Glomerular visceral epithelial cell (primary cell): ENCODE measurements around the gene WDR43.
"Not testable (repeated sequence)": the region's sequence is repeated elsewhere in the genome, so short reads cannot be mapped to it uniquely, and the experiment has no call there.

Experiments used
- DNase-seq: peaks from one replicate; pipeline ENCODE4 v3.0.0-alpha.2; 2016; ENCODE audit errors: extremely low spot score

The WDR43 gene

GRCh38 chr2:28962505-28962904 lies 68.0 kb downstream of the WDR43 start:
- DNase-seq: no peak

GRCh38 chr2:28970464-28971160 lies 76.1 kb downstream of the WDR43 start:
- DNase-seq: no peak

DNA sequence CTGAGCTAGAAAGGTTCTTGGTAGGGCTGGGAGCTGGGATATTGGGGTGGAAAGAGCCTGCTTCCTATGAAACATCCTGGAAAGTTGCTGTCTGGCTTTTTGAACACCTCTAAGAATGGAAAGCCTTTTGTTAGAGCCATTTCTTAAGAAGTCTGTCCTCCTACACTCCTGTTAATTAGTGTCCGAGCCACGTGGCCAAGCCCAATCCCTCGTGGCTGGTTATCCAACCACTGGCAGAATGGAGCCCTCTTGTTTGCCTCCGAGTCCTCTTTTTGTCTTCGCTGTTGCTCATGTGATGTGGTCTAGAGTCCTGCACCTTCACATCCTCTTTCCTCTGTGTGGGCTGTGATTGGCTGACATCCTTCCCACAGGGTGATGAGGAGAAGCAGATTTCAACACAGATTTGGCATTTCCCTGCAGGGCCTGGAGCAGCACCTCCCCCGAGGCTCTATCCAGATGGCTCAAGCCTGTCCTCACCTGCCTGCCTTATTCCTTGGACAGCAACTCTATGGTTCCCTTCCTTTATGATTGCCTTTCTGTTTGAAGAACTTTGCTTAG lies 78.4 kb downstream of the WDR43 start:
- no peak for DNase-seq

DNA sequence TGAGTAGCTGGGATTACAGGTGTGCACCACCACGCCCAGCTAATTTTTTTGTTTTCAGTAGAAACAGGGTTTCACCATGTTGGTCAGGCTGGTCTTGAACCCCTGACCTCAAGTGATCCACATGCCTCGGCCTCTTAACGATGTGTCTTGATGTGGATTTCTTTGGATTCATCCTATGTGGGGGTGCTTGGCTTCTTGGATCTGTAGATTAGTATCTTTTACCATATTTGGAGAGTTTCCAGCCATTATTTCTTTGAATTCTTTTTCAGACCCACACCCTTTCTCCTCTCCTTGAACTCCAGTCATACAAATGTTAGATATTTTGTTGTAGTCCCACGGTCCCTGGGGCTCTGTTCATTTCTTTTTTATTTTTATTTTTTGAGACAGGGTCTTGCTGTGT lies 79.8 kb downstream of the WDR43 start:
- DNase-seq: no peak

GRCh38 chr2:28975671-28976070 lies 81.2 kb downstream of the WDR43 start:
- DNase-seq: no peak

DNA sequence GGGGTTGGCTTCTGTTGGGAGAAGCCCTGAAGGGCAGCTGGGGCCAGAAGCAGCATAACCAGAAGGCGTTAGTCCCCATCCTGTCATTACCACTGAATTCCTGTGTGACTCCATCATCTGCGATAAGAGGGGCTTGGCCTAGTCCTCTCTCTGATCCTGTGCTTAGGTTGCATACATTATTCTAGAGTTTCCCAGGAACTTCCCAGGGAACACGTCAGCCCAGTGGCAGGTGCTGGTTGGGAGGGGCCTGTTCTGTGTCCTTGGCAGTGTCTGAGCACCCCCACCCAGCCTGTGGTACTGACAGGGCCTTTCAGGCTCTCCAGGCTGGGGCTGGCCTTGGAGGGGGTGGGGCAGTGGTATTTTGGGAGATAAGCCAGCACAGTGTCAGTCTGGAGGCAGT lies 82.1 kb downstream of the WDR43 start:
- DNase-seq: peak; percentile 71

DNA sequence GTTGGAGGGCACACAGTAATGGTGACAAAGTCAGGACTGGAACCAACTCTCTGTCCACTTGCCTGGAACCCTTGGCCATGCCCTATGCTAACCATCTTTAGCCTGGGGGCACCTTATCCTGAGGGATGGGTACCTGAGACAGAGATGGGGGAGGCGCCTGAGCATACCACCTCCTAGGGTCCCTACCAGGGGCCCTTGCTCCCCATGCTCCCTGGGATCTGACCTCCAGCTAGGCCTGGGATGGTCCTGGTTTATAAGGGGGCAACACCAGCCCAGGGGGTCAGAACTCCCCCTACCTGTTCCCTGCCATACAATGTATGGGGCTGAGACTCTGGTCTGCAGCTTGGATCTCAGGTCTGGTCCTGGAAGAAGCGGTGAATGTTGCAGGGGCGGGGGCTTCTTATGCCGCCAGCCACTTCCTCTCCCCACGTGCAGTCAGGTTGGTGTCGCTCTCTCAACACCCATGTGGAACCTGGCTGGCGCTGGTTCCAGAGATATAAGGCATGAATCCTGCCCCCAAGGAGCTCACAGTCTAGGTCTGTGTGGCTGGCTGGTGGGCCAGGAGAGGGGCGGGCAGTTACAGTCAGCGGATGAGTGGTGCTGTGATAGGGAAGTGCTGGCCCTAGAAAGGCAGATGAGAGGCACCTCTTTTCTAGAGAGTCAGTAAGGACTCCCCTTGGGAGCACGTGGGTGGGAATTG lies 82.9 kb downstream of the WDR43 start:
- DNase-seq: no peak

- DNase-seq: not testable (repeated sequence)
Measured at GRCh38 chr2:28978001-28978400, 83.5 kb downstream of the WDR43 start.

- DNase-seq: no peak
Measured at GRCh38 chr2:28978606-28979005, 84.1 kb downstream of the WDR43 start.

- peak; percentile 26 for DNase-seq
Measured at GRCh38 chr2:28979041-28979440, 84.6 kb downstream of the WDR43 start.

DNA sequence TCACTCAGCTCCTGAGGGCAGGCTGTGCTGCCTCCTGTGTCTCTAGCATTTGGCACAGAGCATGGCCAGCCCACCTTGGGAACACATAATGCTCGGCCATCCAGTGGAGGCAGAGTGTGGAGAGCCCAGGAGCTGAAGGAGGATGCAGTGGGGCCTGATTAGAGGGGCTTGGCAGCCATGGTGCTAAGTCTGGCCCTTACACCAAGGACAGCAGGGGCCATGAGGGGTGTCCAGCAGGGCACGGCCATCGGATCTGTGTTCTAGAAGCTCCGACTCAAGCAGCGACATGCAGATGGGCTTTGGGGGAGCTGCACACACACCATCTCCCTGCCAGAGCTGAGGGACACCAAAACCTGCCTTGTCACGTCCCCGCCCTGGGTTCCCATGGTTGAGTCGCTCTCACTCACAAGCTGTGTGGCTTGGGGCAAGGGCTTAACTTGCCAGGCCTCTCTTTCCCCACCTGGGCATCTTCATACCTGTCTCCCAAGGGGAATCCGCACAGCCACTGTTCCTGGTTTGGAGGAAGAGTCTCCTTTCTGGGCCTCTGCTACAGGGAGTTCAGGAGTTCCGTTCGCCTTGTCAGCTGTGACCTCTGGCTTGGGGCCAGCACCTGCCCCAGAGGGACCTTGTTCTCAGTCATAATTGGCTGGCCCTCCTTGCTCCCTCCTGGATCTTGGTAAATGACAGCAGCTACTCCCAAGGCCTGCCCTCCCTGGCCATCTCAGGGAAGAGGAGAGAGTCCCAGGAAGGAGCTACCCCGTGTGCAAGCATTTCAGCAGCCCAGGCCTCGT lies 85.3 kb downstream of the WDR43 start:
- DNase-seq: no peak

DNA sequence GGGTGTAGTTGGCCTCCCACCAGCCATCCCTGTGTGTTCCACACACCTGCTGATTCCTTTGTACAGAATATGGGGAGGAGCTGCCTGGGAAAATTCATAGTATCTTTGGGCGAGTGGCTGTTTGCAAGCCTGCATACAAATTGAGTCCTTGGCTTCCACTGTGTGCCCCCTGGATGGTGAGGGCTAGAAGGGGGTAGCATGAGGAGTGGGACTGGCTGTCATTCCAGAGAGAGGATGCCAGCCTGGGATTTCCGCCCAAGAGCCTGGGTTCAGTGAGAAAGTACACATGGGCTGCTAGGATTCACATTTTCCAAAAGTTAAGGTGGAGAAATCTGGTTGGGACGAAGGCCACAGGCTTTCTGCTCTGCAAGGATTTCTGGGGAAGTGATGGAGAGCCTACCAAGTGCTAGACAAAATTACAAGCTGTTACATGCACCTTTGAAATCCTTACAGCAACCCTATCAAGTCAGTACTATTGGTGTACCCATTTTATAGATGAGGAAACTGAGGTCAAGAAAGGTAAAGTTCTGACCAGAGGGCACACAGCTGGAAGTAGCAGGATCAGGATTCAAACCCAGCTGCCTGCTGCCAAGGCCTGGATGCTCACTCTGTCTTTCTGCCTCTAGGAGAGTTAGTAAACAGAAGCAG lies 86.0 kb downstream of the WDR43 start:
- DNase-seq: no peak

- DNase-seq: no peak
Measured at GRCh38 chr2:28981016-28981441, 86.6 kb downstream of the WDR43 start, which contains the start of gene TOGARAM2. Gene TOGARAM2 (plus strand): TSS chr2:28981298. CDS start chr2:28994835, 13,537 bp downstream.

- no peak for DNase-seq
Measured at GRCh38 chr2:28981620-28982376, 87.3 kb downstream of the WDR43 start.

GRCh38 chr2:28982381-28982950 lies 88.0 kb downstream of the WDR43 start:
- DNase-seq: no peak

- DNase-seq: no peak
Measured at GRCh38 chr2:28986429-28986828, 92.0 kb downstream of the WDR43 start.

DNA sequence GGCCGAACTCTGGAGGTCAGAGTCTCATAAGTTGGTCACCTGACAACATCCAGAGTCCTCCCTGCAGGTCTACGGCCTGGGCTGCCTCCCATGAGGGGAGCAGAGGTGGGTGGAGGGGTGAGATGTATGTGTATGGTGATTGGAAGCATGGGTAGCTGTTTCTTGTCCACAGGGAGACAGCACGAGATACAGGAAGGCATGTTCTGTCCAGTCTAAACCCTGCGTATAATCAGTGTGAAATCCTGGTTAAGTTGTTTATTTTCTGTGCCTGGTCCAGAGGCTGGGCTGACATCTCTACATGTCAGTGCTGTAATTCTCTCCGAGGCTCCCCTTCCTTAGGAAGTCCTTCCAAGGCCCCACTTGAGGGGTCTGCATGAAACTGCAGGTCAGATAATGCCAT lies 95.5 kb downstream of the WDR43 start:
- DNase-seq: no peak

DNA sequence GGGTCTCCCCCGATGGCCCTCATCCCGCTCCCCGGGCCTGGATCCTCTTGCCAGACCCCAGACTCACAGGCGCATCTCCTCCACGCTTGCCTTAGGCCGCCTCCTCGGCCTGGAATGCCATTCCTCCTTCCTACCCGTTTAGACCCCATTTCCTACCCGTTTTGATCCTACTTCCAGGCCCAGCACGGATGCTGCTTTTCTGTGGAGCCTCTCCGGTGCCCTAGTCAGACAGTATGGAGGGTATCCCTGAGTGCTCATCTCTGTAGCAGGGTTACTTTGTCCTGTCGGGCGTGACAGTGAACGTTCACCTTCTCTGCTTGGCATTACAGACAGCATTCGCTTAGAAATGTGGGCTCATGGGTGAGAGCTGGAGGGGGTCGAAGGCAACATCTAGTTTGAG lies 96.0 kb downstream of the WDR43 start:
- DNase-seq: no peak

- no peak for DNase-seq
Measured at GRCh38 chr2:28991021-28991420, 96.6 kb downstream of the WDR43 start.

- DNase-seq: no peak
Measured at GRCh38 chr2:28991460-28991859, 97.0 kb downstream of the WDR43 start.
